ENCODE results near the gene NCAM2. TPM values are rescaled to one million over a fixed set of nuclear protein-coding genes. Genes with fewer than 3 reads are reported as not detected.

The NCAM2 gene
- total RNA-seq, 2 experiments from 2014 or later: not detected

- no peak overlapping the region for H3K27ac Mint-ChIP-seq
- DNase-seq (no peak), ATAC-seq (no peak)
- CTCF ChIA-PET: interaction anchor here (1.1 kb wide), 1 partner anchor 1627 kb away, joined by 3 read pairs; no protein-coding TSS in a partner anchor
- TF ChIP-seq CTCF (IDR thresholded peaks at IDR 0.05): no peak
- no peak overlapping the region for H3K4me3 Mint-ChIP-seq
- POLR2A ChIA-PET: no interaction called here
- H3K36me3 Mint-ChIP-seq (ENCODE audit: low read depth): no peaks in the 10 kb centered on the region
- H3K4me1 Mint-ChIP-seq (ENCODE audit: low read depth): no peaks in the 10 kb centered on the region
- H3K27me3 Mint-ChIP-seq: no peaks in the 10 kb centered on the region
- no peaks in the 10 kb centered on the region for H3K9me3 Mint-ChIP-seq
- intact Hi-C loops (cut with micrococcal nuclease): loop anchor here (10.0 kb wide), 1 partner anchor 750 kb away; no protein-coding TSS in a partner anchor
Observed at GRCh38 chr21:21165063-21165645, 166.9 kb downstream of the NCAM2 start.

- no peak overlapping the region for H3K4me3 Mint-ChIP-seq
- H3K27me3 Mint-ChIP-seq: no peaks in the 10 kb centered on the region
- H3K4me1 Mint-ChIP-seq (ENCODE audit: low read depth): peaks cover 8% of the 10 kb centered on the region
- TF ChIP-seq CTCF (IDR thresholded peaks at IDR 0.05): no peak
- ATAC-seq (no peak), DNase-seq (no peak)
- no peaks in the 10 kb centered on the region for H3K36me3 Mint-ChIP-seq (ENCODE audit: low read depth)
- intact Hi-C loops (cut with micrococcal nuclease): no loop called here
- H3K9me3 Mint-ChIP-seq: no peaks in the 10 kb centered on the region
- POLR2A ChIA-PET: no interaction called here
- CTCF ChIA-PET: no interaction called here
- no peak overlapping the region for H3K27ac Mint-ChIP-seq
Observed at GRCh38 chr21:21174676-21175075, 176.5 kb downstream of the NCAM2 start.

- H3K4me1 Mint-ChIP-seq (ENCODE audit: low read depth): peaks cover 8% of the 10 kb centered on the region
- ATAC-seq: peak; percentile 13
- CTCF ChIA-PET: no interaction called here
- no peak for TF ChIP-seq CTCF (IDR thresholded peaks at IDR 0.05)
- H3K36me3 Mint-ChIP-seq (ENCODE audit: low read depth): no peaks in the 10 kb centered on the region
- H3K27ac Mint-ChIP-seq: no peak overlapping the region
- intact Hi-C loops (cut with micrococcal nuclease): no loop called here
- no peak overlapping the region for H3K4me3 Mint-ChIP-seq
- POLR2A ChIA-PET: no interaction called here
- DNase-seq: no peak
- no peaks in the 10 kb centered on the region for H3K27me3 Mint-ChIP-seq
- no peaks in the 10 kb centered on the region for H3K9me3 Mint-ChIP-seq
Observed at GRCh38 chr21:21175798-21176334, 177.7 kb downstream of the NCAM2 start.

DNA sequence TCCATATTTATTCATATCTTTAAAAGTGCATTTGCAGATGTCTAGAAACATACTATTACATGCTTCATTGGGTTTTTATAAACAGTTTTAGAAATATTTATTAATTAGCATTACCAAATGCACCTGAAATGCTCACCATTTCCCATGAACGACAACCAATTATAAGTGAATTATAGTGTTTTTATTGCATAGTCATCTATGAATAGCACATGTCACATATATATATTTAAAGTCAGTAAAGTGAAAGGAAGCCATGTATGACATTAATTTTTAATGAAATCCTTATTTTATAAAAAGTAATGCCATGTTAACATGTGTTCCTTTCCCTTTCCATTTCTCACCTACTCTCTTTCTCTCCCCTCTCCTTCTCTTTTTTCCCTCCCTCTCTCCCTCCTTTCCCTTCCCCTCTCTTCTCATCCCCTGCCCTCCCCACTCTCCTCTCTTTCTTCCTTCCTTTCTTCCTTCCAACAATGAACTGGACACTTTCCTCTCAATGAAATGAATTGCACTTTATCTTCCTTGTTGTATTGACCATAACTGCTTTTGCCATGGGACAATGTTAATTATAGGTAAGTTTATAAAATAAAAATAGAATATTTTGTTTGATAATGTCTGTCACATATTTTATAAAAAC lies 179.3 kb downstream of the NCAM2 start:
- ChIA-PET POLR2A (no interaction called here), CTCF (no interaction called here)
- Mint-ChIP-seq H3K4me1 (ENCODE audit: low read depth) (peaks cover 8% of the 10 kb centered on the region), H3K9me3 (no peaks in the 10 kb centered on the region), H3K27ac (no peak overlapping the region), H3K4me3 (no peak overlapping the region), H3K36me3 (ENCODE audit: low read depth) (no peaks in the 10 kb centered on the region), H3K27me3 (no peaks in the 10 kb centered on the region)
- intact Hi-C loops (cut with micrococcal nuclease): no loop called here
- DNase-seq (no peak), ATAC-seq (no peak)
- no peak for TF ChIP-seq CTCF (IDR thresholded peaks at IDR 0.05)

DNA sequence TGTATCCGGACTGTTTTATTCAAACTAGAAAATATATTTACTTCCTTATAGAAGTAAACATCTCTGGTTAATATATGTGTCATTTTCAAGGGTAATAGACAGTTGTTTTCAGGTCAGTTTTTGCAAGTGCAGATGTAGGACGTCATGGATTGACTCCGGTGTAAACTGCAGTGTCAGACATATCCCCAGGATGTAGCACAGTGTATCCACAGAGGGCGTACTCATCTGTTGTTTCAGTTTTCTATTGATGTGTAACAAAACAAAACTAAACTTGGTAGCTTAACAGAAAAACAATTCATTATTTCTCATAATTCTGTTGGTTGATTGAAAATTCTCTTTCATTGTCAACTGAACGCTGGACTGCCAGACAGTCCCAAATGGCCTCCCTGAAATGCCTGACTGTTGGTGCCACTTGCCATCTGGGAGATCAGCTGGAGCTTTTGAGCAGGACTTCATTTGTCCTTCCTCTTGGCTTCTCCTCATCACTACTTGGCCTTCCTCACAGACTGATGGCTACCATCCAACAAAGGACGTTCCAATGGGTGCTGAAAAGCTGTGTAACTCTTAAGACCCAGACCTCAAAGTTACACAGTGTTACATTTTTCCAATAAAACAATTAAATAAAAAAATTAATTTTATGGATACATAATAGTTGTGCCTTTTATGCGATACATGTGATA lies 181.6 kb downstream of the NCAM2 start:
- CTCF ChIA-PET: no interaction called here
- DNase-seq (no peak), ATAC-seq (no peak)
- POLR2A ChIA-PET: no interaction called here
- no peaks in the 10 kb centered on the region for H3K9me3 Mint-ChIP-seq
- no peaks in the 10 kb centered on the region for H3K36me3 Mint-ChIP-seq (ENCODE audit: low read depth)
- H3K4me3 Mint-ChIP-seq: no peak overlapping the region
- H3K27ac Mint-ChIP-seq: no peak overlapping the region
- intact Hi-C loops (cut with micrococcal nuclease): no loop called here
- peaks cover 8% of the 10 kb centered on the region for H3K4me1 Mint-ChIP-seq (ENCODE audit: low read depth)
- H3K27me3 Mint-ChIP-seq: no peaks in the 10 kb centered on the region
- no peak for TF ChIP-seq CTCF (IDR thresholded peaks at IDR 0.05)

All from activated CD8-positive, alpha-beta T cell treated with anti-CD3 and anti-CD28 coated beads for 36 hours (primary cell).